ENCODE data around the gene CSNK1A1.

DNA sequence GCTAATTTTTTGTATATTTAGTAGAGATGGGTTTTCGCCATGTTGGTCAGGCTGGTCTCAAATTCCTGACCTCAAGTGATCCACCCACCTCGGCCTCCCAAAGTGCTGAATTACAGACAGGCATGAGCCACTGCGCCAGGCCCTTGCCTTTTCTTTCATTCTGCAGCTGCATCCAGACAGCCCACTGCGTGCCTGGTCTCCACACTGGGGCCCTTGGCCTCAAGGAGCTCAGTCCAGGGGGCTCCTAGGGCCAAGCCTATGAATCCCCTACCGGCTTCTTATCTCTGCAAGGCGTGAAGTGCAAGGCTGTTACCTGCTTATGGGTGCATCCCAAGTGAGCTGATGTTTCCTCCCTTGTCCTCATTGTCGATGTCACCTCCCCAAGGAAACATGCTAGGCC is 78.8 kb downstream of the CSNK1A1 start:
- TF ChIP-seq, protein P1, sequence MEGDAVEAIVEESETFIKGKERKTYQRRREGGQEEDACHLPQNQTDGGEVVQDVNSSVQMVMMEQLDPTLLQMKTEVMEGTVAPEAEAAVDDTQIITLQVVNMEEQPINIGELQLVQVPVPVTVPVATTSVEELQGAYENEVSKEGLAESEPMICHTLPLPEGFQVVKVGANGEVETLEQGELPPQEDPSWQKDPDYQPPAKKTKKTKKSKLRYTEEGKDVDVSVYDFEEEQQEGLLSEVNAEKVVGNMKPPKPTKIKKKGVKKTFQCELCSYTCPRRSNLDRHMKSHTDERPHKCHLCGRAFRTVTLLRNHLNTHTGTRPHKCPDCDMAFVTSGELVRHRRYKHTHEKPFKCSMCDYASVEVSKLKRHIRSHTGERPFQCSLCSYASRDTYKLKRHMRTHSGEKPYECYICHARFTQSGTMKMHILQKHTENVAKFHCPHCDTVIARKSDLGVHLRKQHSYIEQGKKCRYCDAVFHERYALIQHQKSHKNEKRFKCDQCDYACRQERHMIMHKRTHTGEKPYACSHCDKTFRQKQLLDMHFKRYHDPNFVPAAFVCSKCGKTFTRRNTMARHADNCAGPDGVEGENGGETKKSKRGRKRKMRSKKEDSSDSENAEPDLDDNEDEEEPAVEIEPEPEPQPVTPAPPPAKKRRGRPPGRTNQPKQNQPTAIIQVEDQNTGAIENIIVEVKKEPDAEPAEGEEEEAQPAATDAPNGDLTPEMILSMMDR (IDR thresholded peaks at IDR 0.05; ENCODE audit: low read depth, low read length, missing input control) = no peak
- TF ChIP-seq SP1 (IDR thresholded peaks at IDR 0.05) (no peak), RAD21 (IDR thresholded peaks at IDR 0.05) (no peak), FOXA1 (IDR thresholded peaks at IDR 0.05) (no peak), RXRA (IDR thresholded peaks at IDR 0.05) (no peak), HNF4A (conservative IDR thresholded peaks at IDR 0.05) (no peak), ATF3 (IDR thresholded peaks at IDR 0.05) (no peak), EGR1 (IDR thresholded peaks at IDR 0.05; ENCODE audit: low read depth in 2 of 2) (no peak), YY1 (IDR thresholded peaks at IDR 0.05) (no peak), GABPA (IDR thresholded peaks at IDR 0.05 in 1 of 2, conservative IDR thresholded peaks at IDR 0.05 in 1 of 2) (no peak)
- TF ChIP-seq, protein P2, sequence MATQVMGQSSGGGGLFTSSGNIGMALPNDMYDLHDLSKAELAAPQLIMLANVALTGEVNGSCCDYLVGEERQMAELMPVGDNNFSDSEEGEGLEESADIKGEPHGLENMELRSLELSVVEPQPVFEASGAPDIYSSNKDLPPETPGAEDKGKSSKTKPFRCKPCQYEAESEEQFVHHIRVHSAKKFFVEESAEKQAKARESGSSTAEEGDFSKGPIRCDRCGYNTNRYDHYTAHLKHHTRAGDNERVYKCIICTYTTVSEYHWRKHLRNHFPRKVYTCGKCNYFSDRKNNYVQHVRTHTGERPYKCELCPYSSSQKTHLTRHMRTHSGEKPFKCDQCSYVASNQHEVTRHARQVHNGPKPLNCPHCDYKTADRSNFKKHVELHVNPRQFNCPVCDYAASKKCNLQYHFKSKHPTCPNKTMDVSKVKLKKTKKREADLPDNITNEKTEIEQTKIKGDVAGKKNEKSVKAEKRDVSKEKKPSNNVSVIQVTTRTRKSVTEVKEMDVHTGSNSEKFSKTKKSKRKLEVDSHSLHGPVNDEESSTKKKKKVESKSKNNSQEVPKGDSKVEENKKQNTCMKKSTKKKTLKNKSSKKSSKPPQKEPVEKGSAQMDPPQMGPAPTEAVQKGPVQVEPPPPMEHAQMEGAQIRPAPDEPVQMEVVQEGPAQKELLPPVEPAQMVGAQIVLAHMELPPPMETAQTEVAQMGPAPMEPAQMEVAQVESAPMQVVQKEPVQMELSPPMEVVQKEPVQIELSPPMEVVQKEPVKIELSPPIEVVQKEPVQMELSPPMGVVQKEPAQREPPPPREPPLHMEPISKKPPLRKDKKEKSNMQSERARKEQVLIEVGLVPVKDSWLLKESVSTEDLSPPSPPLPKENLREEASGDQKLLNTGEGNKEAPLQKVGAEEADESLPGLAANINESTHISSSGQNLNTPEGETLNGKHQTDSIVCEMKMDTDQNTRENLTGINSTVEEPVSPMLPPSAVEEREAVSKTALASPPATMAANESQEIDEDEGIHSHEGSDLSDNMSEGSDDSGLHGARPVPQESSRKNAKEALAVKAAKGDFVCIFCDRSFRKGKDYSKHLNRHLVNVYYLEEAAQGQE (IDR thresholded peaks at IDR 0.05) = no peak
- TF ChIP-seq, protein P3, sequence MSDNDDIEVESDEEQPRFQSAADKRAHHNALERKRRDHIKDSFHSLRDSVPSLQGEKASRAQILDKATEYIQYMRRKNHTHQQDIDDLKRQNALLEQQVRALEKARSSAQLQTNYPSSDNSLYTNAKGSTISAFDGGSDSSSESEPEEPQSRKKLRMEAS (IDR thresholded peaks at IDR 0.05) = no peak

Measured in liver (tissue), 3 donors.